C4-2B (cell line): ENCODE data around the gene KLHL3.
A peak's percentile ranks its signal among the peaks of the same experiment; 100 is the strongest.

Experiments used
- H3K27ac ChIP-seq: fragments of 450-650 bp; 2 replicates; pipeline ENCODE4 v1.5.1; 2017
- ZFX ChIP-seq: fragments of 450-650 bp; IDR thresholded peaks from 2 replicates; pipeline ENCODE4 v1.6.1; 2017
- TF ChIP-seq, protein P1 (sequence below): fragments of 450-650 bp; conservative IDR thresholded peaks from 2 replicates; pipeline ENCODE4 v1.5.1; 2017; ENCODE audit warnings: mild to moderate bottlenecking

Gene KLHL3

DNA sequence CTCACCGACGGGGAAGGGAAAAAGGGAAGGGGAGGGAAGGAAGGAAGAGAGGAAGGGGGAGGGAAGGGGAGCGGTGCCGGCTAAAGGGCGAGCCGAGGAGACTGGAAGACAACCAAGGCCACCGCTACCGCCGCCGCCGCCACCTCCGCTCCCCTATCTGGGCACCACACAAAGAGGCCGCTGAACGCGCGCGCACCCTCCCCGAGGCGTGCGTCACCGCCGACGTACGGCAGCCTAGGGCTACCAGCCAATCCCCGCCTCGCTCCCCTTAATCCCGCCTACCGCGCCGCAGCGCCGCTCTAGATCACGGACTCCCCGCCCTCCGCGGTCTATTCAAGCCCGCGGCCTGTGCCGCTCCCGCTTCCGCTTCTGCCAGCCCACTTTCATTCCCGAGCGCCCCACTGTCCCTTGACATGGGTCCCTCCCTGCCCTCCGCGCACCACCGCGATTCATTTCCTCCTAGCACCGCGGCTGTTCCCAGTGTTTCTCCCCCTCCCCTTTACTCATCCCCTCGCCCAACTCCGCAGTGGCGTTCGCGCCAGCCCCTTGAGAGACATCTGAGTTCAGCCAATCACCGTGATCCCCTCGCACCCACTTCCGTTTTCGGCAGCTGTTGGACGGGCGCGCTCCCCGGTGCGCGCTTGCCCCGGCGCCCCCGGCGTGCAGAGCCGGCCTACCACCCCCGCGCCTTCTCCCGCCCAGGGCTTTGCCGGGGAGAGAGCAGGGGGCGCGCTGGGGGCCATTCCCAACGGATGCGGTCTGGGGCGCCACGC lies 18.5 kb upstream of the KLHL3 start, which contains the start of gene HNRNPA0:
TSS of gene HNRNPA0 (minus strand) at position 176 of the 773 bp plus-strand sequence. CDS start 297 bp downstream, outside the sequence.
- H3K27ac ChIP-seq, result peak within 1 kb of the TSS; percentile 96
- peak; percentile 84 for TF ChIP-seq ZFX
- TF ChIP-seq, protein P1, sequence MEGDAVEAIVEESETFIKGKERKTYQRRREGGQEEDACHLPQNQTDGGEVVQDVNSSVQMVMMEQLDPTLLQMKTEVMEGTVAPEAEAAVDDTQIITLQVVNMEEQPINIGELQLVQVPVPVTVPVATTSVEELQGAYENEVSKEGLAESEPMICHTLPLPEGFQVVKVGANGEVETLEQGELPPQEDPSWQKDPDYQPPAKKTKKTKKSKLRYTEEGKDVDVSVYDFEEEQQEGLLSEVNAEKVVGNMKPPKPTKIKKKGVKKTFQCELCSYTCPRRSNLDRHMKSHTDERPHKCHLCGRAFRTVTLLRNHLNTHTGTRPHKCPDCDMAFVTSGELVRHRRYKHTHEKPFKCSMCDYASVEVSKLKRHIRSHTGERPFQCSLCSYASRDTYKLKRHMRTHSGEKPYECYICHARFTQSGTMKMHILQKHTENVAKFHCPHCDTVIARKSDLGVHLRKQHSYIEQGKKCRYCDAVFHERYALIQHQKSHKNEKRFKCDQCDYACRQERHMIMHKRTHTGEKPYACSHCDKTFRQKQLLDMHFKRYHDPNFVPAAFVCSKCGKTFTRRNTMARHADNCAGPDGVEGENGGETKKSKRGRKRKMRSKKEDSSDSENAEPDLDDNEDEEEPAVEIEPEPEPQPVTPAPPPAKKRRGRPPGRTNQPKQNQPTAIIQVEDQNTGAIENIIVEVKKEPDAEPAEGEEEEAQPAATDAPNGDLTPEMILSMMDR, result no peak

DNA sequence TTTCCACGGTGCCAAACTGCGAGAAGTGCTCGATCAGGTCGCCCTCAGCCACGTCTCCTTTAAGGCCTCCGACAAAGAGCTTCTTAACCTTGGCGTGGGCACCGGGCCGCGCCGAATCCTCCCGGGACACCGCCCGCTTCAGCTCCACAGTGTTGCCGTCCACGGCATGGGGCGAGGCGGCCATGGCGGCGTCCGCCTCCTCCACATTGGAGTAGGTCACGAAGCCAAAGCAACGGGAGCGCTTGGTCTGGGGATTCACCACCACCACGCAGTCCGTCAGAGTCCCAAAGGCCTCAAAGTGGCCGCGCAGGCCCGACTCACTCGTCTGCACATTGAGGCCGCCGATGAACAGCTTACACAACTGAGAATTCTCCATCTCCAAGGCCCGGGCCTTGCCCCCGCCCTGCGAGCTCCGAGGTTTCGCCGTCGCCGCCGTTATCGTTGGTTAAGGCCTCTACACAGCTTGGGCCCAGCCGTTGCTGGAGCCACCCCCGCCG lies 17.9 kb upstream of the KLHL3 start:
- TF ChIP-seq, protein P1, result no peak
- peak; percentile 98 for TF ChIP-seq ZFX
- H3K27ac ChIP-seq, result peak overlapping the region; percentile 96

DNA sequence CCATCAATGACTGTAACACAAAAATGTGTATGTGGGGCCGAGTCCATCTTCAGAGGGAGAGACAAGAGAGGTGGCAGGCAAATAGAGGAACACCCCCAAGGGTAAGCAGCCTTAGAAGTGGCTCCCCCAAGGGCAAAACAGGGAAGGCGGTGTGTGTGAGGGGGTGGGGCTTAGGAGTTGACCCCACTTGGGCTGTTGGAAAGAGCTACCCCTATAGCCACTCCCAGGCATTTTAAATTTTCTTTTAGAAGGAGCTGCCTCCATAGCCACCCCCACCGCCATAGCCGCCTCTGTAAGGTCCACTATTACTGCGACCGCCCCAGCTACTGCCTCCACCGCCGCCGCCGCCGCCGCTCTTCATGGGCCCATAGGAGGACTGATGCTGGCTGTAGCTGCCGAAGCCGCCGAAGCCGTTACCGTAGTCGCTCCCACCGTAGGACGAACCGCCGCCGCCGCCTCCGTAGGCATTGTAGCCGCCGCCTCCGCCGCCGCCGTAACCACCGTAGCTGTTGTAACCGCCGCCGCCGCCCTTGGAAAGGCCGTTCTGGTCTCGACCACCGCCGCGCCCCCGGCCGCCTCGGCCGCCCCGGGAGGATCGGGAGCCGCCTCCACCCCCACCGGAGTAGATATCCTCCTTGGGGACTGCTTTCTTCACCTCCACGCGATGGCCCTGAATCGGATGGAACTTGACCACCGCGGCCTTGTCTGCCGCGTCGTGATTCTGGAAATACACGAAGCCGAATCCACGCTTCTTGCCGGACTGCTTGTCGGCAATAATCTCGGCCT lies 17.2 kb upstream of the KLHL3 start:
- TF ChIP-seq, protein P1, result no peak
- TF ChIP-seq ZFX, result no peak
- H3K27ac ChIP-seq, result peak overlapping the region; percentile 96

- TF ChIP-seq ZFX, result no peak
- TF ChIP-seq, protein P1, result peak; percentile 95
- H3K27ac ChIP-seq, result no peak overlapping the region
These were observed 16.1 kb upstream of the KLHL3 start for GRCh38 chr5:137751869-137752491.

GRCh38 chr5:137750436-137750835 lies 14.5 kb upstream of the KLHL3 start:
- H3K27ac ChIP-seq, result no peak overlapping the region
- no peak for TF ChIP-seq ZFX
- TF ChIP-seq, protein P1, result no peak

- no peak overlapping the region for H3K27ac ChIP-seq
These were observed 12.0 kb upstream of the KLHL3 start for GRCh38 chr5:137747848-137748247.

More at GRCh38 chr5:137747848-137748247, 12.0 kb upstream of the KLHL3 start:
- TF ChIP-seq, protein P1, result no peak
- no peak for TF ChIP-seq ZFX
